Activated naive CD8-positive, alpha-beta T cell treated with anti-CD3 and anti-CD28 coated beads for 36 hours (primary cell): ENCODE data around the gene PIK3R2. TPM values are rescaled to one million over a fixed set of nuclear protein-coding genes. Genes with fewer than 3 reads are reported as not detected.
"Not testable (repeated sequence)": the region's sequence is repeated elsewhere in the genome, so short reads cannot be mapped to it uniquely, and the experiment has no call there.

Source experiments
- DNase-seq: peaks from one replicate; pipeline ENCODE4 v3.0.0; 2021
- H3K27ac Mint-ChIP-seq: one replicate; pipeline ENCODE4 v1.8.0; 2022; ENCODE audit warnings: mild to moderate bottlenecking, moderate library complexity, mixed read lengths
- H3K27me3 Mint-ChIP-seq: one replicate; pipeline ENCODE4 v1.8.0; 2022; ENCODE audit warnings: mild to moderate bottlenecking, mixed read lengths
- H3K36me3 Mint-ChIP-seq: one replicate; pipeline ENCODE4 v1.8.0; 2021; ENCODE audit warnings: mild to moderate bottlenecking, mixed read lengths
- H3K4me1 Mint-ChIP-seq: one replicate; pipeline ENCODE4 v1.8.0; 2021; ENCODE audit warnings: mixed read lengths
- H3K4me3 Mint-ChIP-seq: one replicate; pipeline ENCODE4 v1.8.0; 2022; ENCODE audit warnings: mild to moderate bottlenecking, moderate library complexity, mixed read lengths
- H3K9me3 Mint-ChIP-seq: one replicate; pipeline ENCODE4 v1.8.0; 2022; ENCODE audit warnings: mixed read lengths
- total RNA-seq, 2 experiments: library from RNA; stranded (reverse); gene quantifications; one replicate each; pipeline ENCODE4 v1.2.3, GENCODE V29; 2021

The PIK3R2 gene
- 10 to 100 TPM; 18.5 to 21.1 TPM for total RNA-seq

GRCh38 chr19:18152817-18153555 lies at the start of gene PIK3R2:
Gene PIK3R2, plus strand, starts transcription at chr19:18153163. Its CDS starts 2,717 bp downstream, at chr19:18155880.
- H3K4me1 Mint-ChIP-seq: peaks cover 16% of the 10 kb centered on the region
- H3K27me3 Mint-ChIP-seq: no peaks in the 10 kb centered on the region
- H3K4me3 Mint-ChIP-seq: peak within 1 kb of the TSS; percentile 90
- peaks cover 4% of the 10 kb centered on the region for H3K36me3 Mint-ChIP-seq
- DNase-seq: peak; percentile 100
- H3K9me3 Mint-ChIP-seq: no peaks in the 10 kb centered on the region
- H3K27ac Mint-ChIP-seq: peak within 1 kb of the TSS; percentile 95

GRCh38 chr19:18104793-18105131 lies 48.2 kb upstream of the PIK3R2 start:
- H3K9me3 Mint-ChIP-seq: no peaks in the 10 kb centered on the region
- H3K27me3 Mint-ChIP-seq: no peaks in the 10 kb centered on the region
- H3K27ac Mint-ChIP-seq: peak overlapping the region; percentile 42
- peaks cover 18% of the 10 kb centered on the region for H3K4me1 Mint-ChIP-seq
- H3K36me3 Mint-ChIP-seq: peaks cover 7% of the 10 kb centered on the region
- peak overlapping the region; percentile 74 for H3K4me3 Mint-ChIP-seq
- DNase-seq: no peak

GRCh38 chr19:18105259-18105658 lies 47.7 kb upstream of the PIK3R2 start:
- not testable (repeated sequence) for DNase-seq, H3K4me3 Mint-ChIP-seq, H3K27me3 Mint-ChIP-seq, H3K9me3 Mint-ChIP-seq, H3K36me3 Mint-ChIP-seq, H3K27ac Mint-ChIP-seq
- H3K4me1 Mint-ChIP-seq: peaks cover 16% of the 10 kb centered on the region

- Mint-ChIP-seq H3K27me3 (no peaks in the 10 kb centered on the region), H3K4me1 (peaks cover 16% of the 10 kb centered on the region), H3K4me3 (no peak overlapping the region), H3K36me3 (peaks cover 5% of the 10 kb centered on the region), H3K27ac (no peak overlapping the region), H3K9me3 (no peaks in the 10 kb centered on the region)
- DNase-seq: no peak
These were observed 45.7 kb upstream of the PIK3R2 start for GRCh38 chr19:18107235-18107634.

- peak overlapping the region; percentile 5 for H3K27ac Mint-ChIP-seq
- H3K36me3 Mint-ChIP-seq: peaks cover 1% of the 10 kb centered on the region
- peak overlapping the region; percentile 67 for H3K4me3 Mint-ChIP-seq
These were observed 44.1 kb upstream of the PIK3R2 start for GRCh38 chr19:18108897-18109296.

GRCh38 chr19:18109341-18109732 lies 43.6 kb upstream of the PIK3R2 start:
- H3K4me3 Mint-ChIP-seq: peak overlapping the region; percentile 68
- no peaks in the 10 kb centered on the region for H3K9me3 Mint-ChIP-seq
- peaks cover 1% of the 10 kb centered on the region for H3K36me3 Mint-ChIP-seq
- peaks cover 16% of the 10 kb centered on the region for H3K4me1 Mint-ChIP-seq
- no peak overlapping the region for H3K27ac Mint-ChIP-seq
- no peaks in the 10 kb centered on the region for H3K27me3 Mint-ChIP-seq
- no peak for DNase-seq

More at GRCh38 chr19:18108897-18109296, 44.1 kb upstream of the PIK3R2 start:
- no peak for DNase-seq
- no peaks in the 10 kb centered on the region for H3K9me3 Mint-ChIP-seq
- peaks cover 17% of the 10 kb centered on the region for H3K4me1 Mint-ChIP-seq
- no peaks in the 10 kb centered on the region for H3K27me3 Mint-ChIP-seq

- Mint-ChIP-seq H3K4me3 (peak overlapping the region; percentile 71), H3K27me3 (no peaks in the 10 kb centered on the region), H3K9me3 (no peaks in the 10 kb centered on the region), H3K27ac (no peak overlapping the region), H3K36me3 (peaks cover 5% of the 10 kb centered on the region), H3K4me1 (peaks cover 11% of the 10 kb centered on the region)
- DNase-seq: peak; percentile 63
These were observed 43.0 kb upstream of the PIK3R2 start for GRCh38 chr19:18109733-18110608.

GRCh38 chr19:18110609-18111232 lies 42.2 kb upstream of the PIK3R2 start:
- Mint-ChIP-seq H3K27me3 (no peaks in the 10 kb centered on the region), H3K9me3 (no peaks in the 10 kb centered on the region), H3K4me1 (peaks cover 11% of the 10 kb centered on the region), H3K27ac (no peak overlapping the region), H3K4me3 (peak overlapping the region; percentile 71), H3K36me3 (peaks cover 5% of the 10 kb centered on the region)
- peak; percentile 14 for DNase-seq

GRCh38 chr19:18112989-18113478 lies 39.9 kb upstream of the PIK3R2 start:
- Mint-ChIP-seq H3K9me3 (no peaks in the 10 kb centered on the region), H3K27me3 (no peaks in the 10 kb centered on the region), H3K36me3 (peaks cover 5% of the 10 kb centered on the region), H3K27ac (no peak overlapping the region), H3K4me1 (peaks cover 18% of the 10 kb centered on the region), H3K4me3 (no peak overlapping the region)
- peak; percentile 77 for DNase-seq

GRCh38 chr19:18113827-18114226 lies 39.1 kb upstream of the PIK3R2 start:
- H3K27ac Mint-ChIP-seq: no peak overlapping the region
- no peak for DNase-seq
- H3K4me3 Mint-ChIP-seq: no peak overlapping the region
- H3K4me1 Mint-ChIP-seq: peaks cover 24% of the 10 kb centered on the region
- peaks cover 5% of the 10 kb centered on the region for H3K36me3 Mint-ChIP-seq
- no peaks in the 10 kb centered on the region for H3K27me3 Mint-ChIP-seq
- no peaks in the 10 kb centered on the region for H3K9me3 Mint-ChIP-seq

- Mint-ChIP-seq H3K27me3 (no peaks in the 10 kb centered on the region), H3K36me3 (peaks cover 5% of the 10 kb centered on the region), H3K9me3 (no peaks in the 10 kb centered on the region), H3K4me3 (no peak overlapping the region), H3K27ac (no peak overlapping the region), H3K4me1 (peaks cover 26% of the 10 kb centered on the region)
- DNase-seq: no peak
These were observed 38.5 kb upstream of the PIK3R2 start for GRCh38 chr19:18114483-18114882.

GRCh38 chr19:18117364-18117691 lies 35.6 kb upstream of the PIK3R2 start:
- H3K4me3 Mint-ChIP-seq: peak overlapping the region; percentile 79

GRCh38 chr19:18117692-18118378 lies 35.1 kb upstream of the PIK3R2 start:
- Mint-ChIP-seq H3K36me3 (peaks cover 4% of the 10 kb centered on the region), H3K9me3 (no peaks in the 10 kb centered on the region), H3K4me3 (peak overlapping the region; percentile 79), H3K27ac (peak overlapping the region; percentile 81), H3K4me1 (peaks cover 30% of the 10 kb centered on the region), H3K27me3 (no peaks in the 10 kb centered on the region)
- peak; percentile 99 for DNase-seq

More at GRCh38 chr19:18117364-18117691, 35.6 kb upstream of the PIK3R2 start:
- Mint-ChIP-seq H3K36me3 (peaks cover 4% of the 10 kb centered on the region), H3K4me1 (peaks cover 33% of the 10 kb centered on the region), H3K27me3 (no peaks in the 10 kb centered on the region), H3K27ac (peak overlapping the region; percentile 81), H3K9me3 (no peaks in the 10 kb centered on the region)
- no peak for DNase-seq

- Mint-ChIP-seq H3K27me3 (no peaks in the 10 kb centered on the region), H3K4me3 (peak overlapping the region; percentile 79), H3K27ac (peak overlapping the region; percentile 78), H3K36me3 (peaks cover 6% of the 10 kb centered on the region), H3K9me3 (no peaks in the 10 kb centered on the region), H3K4me1 (peaks cover 29% of the 10 kb centered on the region)
- DNase-seq: no peak
These were observed 34.4 kb upstream of the PIK3R2 start for GRCh38 chr19:18118420-18119012.
